Liver (tissue), 9 donors: ENCODE data around the gene TIMM29. TPM values are rescaled to one million over a fixed set of nuclear protein-coding genes. Genes with fewer than 3 reads are reported as not detected.

Source experiments
- DNase-seq: peaks from one replicate; pipeline ENCODE4 v3.0.0-alpha.2; 2017; ENCODE audit warnings: low spot score
- H3K27ac ChIP-seq, 2 donors: one replicate each; pipeline ENCODE4 v1.7.0; 2013; ENCODE audit warnings: inconsistent platforms in 2 of 2, low read length in 2 of 2, control low read depth in 1 of 2, low read depth in 1 of 2, mild to moderate bottlenecking in 1 of 2
- H3K27me3 ChIP-seq, 4 donors: one replicate each; pipeline versions ENCODE4 v1.6.1 to v1.7.0; 2013; ENCODE audit warnings: low read length in 3 of 4, inconsistent platforms in 1 of 4, mild to moderate bottlenecking in 1 of 4, moderate library complexity in 1 of 4; ENCODE audit not compliant: control insufficient read depth in 4 of 4, insufficient read depth in 4 of 4
- H3K36me3 ChIP-seq, 4 donors: one replicate each; pipeline versions ENCODE4 v1.6.1 to v1.7.0; 2013; ENCODE audit warnings: low read length in 3 of 4, mild to moderate bottlenecking in 3 of 4, low read depth in 1 of 4, moderate library complexity in 1 of 4; ENCODE audit not compliant: control insufficient read depth in 4 of 4, insufficient read depth in 3 of 4
- H3K4me1 ChIP-seq, 4 donors: one replicate each; pipeline versions ENCODE4 v1.6.1 to v1.7.0; 2013; ENCODE audit warnings: low read length in 3 of 4, mild to moderate bottlenecking in 3 of 4, moderate library complexity in 1 of 4; ENCODE audit not compliant: control insufficient read depth in 4 of 4, insufficient read depth in 4 of 4
- H3K4me3 ChIP-seq, 3 donors: one replicate each; pipeline versions ENCODE4 v1.6.1 to v1.7.0; 2013; ENCODE audit warnings: low read length in 3 of 3, control low read depth in 1 of 3, low read depth in 1 of 3, mild to moderate bottlenecking in 1 of 3
- H3K9ac ChIP-seq, 2 donors: one replicate each; pipeline ENCODE4 v1.7.0; 2013; ENCODE audit warnings: low read length in 2 of 2, mild to moderate bottlenecking in 2 of 2, moderate library complexity in 2 of 2, control low read depth in 1 of 2, low read depth in 1 of 2
- H3K9me3 ChIP-seq, 4 donors: one replicate each; pipeline versions ENCODE4 v1.6.1 to v1.7.0; 2013; ENCODE audit warnings: low read length in 3 of 4; ENCODE audit not compliant: control insufficient read depth in 4 of 4
- EGR1 ChIP-seq, 2 donors: IDR thresholded peaks; 2 replicates each; pipeline ENCODE4 v1.6.1; 2016 to 2018; ENCODE audit warnings: antibody characterized with exemption in 2 of 2, low read depth in 2 of 2
- FOXA1 ChIP-seq: IDR thresholded peaks from 2 replicates; pipeline ENCODE4 v1.6.1; 2016; ENCODE audit warnings: antibody characterized with exemption
- FOXA2 ChIP-seq: IDR thresholded peaks from 2 replicates; pipeline ENCODE4 v1.6.1; 2016; ENCODE audit warnings: antibody characterized with exemption
- GABPA ChIP-seq, 2 donors: IDR thresholded peaks in 1 of 2; conservative IDR thresholded peaks in 1 of 2; 2 replicates each; pipeline ENCODE4 v1.6.1; 2016; ENCODE audit warnings: antibody characterized with exemption in 2 of 2, mild to moderate bottlenecking in 1 of 2, moderate library complexity in 1 of 2
- HNF4A ChIP-seq, 2 donors: conservative IDR thresholded peaks; 2 replicates each; pipeline ENCODE4 v1.6.1; 2016; ENCODE audit warnings: antibody characterized with exemption in 2 of 2, mild to moderate bottlenecking in 2 of 2
- JUND ChIP-seq, 2 donors: IDR thresholded peaks; 2 replicates each; pipeline ENCODE4 v1.6.1; 2016; ENCODE audit warnings: antibody characterized with exemption in 2 of 2
- NR2F2 ChIP-seq: IDR thresholded peaks from 2 replicates; pipeline ENCODE4 v1.6.1; 2016; ENCODE audit warnings: antibody characterized with exemption
- RAD21 ChIP-seq, 2 donors: IDR thresholded peaks; 2 replicates each; pipeline ENCODE4 v1.6.1; 2016; ENCODE audit warnings: antibody characterized with exemption in 2 of 2, mild to moderate bottlenecking in 2 of 2
- RXRA ChIP-seq, 2 donors: IDR thresholded peaks; 2 replicates each; pipeline ENCODE4 v1.6.1; 2017 to 2018; ENCODE audit warnings: antibody characterized with exemption in 2 of 2, mild to moderate bottlenecking in 1 of 2
- SP1 ChIP-seq: IDR thresholded peaks from 2 replicates; pipeline ENCODE4 v1.6.1; 2018; ENCODE audit warnings: antibody characterized with exemption, mild to moderate bottlenecking
- TAF1 ChIP-seq: conservative IDR thresholded peaks from 2 replicates; pipeline ENCODE4 v1.6.1; 2016; ENCODE audit warnings: antibody characterized with exemption, mild to moderate bottlenecking
- YY1 ChIP-seq: IDR thresholded peaks from 2 replicates; pipeline ENCODE4 v1.6.1; 2016; ENCODE audit warnings: antibody characterized with exemption, mild to moderate bottlenecking
- WGBS: extraction: QIAGEN DNeasy Blood & Tissue Kit; methylation state at CpG from one replicate; pipeline ENCODE4 v1.1.7; 2013; 5-methylcytosine and 5-hydroxymethylcytosine counted together
- polyA plus RNA-seq, 2 donors: library from polyadenylated mRNA; stranded (reverse) in 1 of 2; unstranded in 1 of 2; fragments of 200-250 nt in 1 of 2; fragments of >200 nt in 1 of 2; fragmentation: Nextera tagmentation in 1 of 2; extraction: Ambion mirVana in 1 of 2; gene quantifications; one replicate each; pipeline versions ENCODE4 v1.2.1 to v1.2.3, GENCODE V29; 2013 to 2015
- total RNA-seq, 2 donors: library from RNA; depleted of rRNA; stranded (reverse); fragments of >200 nt; gene quantifications; one replicate each; pipeline ENCODE4 v1.2.3, GENCODE V29; 2014
- TF ChIP-seq, protein P1 (sequence below): IDR thresholded peaks from 2 replicates; pipeline ENCODE4 v1.6.1; 2016; ENCODE audit warnings: antibody characterized with exemption
- TF ChIP-seq, protein P2 (sequence below): IDR thresholded peaks from 2 replicates; pipeline ENCODE4 v1.6.1; 2016; ENCODE audit warnings: antibody characterized with exemption
- TF ChIP-seq, protein P3 (sequence below): IDR thresholded peaks from 2 replicates; pipeline ENCODE4 v1.6.1; 2016; ENCODE audit warnings: antibody characterized with exemption, mild to moderate bottlenecking
- TF ChIP-seq, protein P4 (sequence below): IDR thresholded peaks from 2 replicates; pipeline ENCODE4 v1.6.1; 2016; ENCODE audit warnings: antibody characterized with exemption
- donor health status: healthy.
- donor health status: healthy.
- donor health status: healthy.
- donor health status: healthy.
- donor health status: healthy.

Gene TIMM29
- total and polyA plus RNA-seq, 4 donors: 9.4 to 25.2 (median 14.6) TPM

DNA sequence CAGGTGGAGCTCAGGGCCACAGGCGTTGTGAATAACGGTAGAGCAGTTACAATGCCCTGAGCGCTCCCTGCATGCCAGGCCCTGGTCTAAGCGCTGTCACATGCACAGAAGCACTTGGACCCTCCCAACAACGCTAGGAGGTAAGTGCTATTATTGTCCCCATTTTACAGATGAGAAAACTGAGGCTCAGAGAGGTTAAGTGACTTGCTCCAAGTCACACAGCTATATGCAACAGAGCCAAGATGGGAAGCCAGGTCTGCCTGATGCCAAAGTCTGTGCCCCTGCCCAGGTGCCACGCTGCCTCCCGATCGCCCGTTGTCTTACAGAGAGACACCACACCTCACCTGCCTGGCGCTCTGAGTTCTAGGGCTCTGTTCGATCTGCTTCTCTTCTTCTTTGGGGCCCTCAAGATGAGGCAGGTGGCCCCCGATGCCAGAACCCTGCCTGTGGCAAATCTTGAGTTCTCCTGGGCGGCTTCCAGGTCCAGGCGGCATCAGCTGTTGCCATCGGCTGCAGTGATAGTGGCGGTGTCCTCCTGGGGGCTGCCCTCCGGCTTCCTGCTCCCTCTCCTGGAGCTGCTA lies 20.1 kb upstream of the TIMM29 start:
- DNase-seq: no peak
- H3K4me3 ChIP-seq: no peak overlapping the region
- no peaks in the 10 kb centered on the region for H3K27me3 ChIP-seq
- peaks cover 0 to 35% (median 10%) of the 10 kb centered on the region in 4 donors for H3K36me3 ChIP-seq
- no peak overlapping the region for H3K9ac ChIP-seq
- H3K27ac ChIP-seq: no peak overlapping the region
- WGBS: 97% methylated on average over 17 of the region's 17 CpGs
- TF ChIP-seq NR2F2 (no peak), FOXA2 (no peak), RAD21 (IDR thresholded peaks at IDR 0.05) (no peak), TAF1 (no peak), HNF4A (conservative IDR thresholded peaks at IDR 0.05) (no peak), EGR1 (IDR thresholded peaks at IDR 0.05; ENCODE audit: low read depth in 2 of 2) (no peak), YY1 (no peak), FOXA1 (no peak), GABPA (IDR thresholded peaks at IDR 0.05 in 1 of 2, conservative IDR thresholded peaks at IDR 0.05 in 1 of 2) (no peak), RXRA (IDR thresholded peaks at IDR 0.05) (no peak)
- TF ChIP-seq, protein P1, sequence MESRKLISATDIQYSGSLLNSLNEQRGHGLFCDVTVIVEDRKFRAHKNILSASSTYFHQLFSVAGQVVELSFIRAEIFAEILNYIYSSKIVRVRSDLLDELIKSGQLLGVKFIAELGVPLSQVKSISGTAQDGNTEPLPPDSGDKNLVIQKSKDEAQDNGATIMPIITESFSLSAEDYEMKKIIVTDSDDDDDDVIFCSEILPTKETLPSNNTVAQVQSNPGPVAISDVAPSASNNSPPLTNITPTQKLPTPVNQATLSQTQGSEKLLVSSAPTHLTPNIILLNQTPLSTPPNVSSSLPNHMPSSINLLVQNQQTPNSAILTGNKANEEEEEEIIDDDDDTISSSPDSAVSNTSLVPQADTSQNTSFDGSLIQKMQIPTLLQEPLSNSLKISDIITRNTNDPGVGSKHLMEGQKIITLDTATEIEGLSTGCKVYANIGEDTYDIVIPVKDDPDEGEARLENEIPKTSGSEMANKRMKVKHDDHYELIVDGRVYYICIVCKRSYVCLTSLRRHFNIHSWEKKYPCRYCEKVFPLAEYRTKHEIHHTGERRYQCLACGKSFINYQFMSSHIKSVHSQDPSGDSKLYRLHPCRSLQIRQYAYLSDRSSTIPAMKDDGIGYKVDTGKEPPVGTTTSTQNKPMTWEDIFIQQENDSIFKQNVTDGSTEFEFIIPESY: no peak
- TF ChIP-seq, protein P2, sequence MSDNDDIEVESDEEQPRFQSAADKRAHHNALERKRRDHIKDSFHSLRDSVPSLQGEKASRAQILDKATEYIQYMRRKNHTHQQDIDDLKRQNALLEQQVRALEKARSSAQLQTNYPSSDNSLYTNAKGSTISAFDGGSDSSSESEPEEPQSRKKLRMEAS: no peak
- TF ChIP-seq, protein P3, sequence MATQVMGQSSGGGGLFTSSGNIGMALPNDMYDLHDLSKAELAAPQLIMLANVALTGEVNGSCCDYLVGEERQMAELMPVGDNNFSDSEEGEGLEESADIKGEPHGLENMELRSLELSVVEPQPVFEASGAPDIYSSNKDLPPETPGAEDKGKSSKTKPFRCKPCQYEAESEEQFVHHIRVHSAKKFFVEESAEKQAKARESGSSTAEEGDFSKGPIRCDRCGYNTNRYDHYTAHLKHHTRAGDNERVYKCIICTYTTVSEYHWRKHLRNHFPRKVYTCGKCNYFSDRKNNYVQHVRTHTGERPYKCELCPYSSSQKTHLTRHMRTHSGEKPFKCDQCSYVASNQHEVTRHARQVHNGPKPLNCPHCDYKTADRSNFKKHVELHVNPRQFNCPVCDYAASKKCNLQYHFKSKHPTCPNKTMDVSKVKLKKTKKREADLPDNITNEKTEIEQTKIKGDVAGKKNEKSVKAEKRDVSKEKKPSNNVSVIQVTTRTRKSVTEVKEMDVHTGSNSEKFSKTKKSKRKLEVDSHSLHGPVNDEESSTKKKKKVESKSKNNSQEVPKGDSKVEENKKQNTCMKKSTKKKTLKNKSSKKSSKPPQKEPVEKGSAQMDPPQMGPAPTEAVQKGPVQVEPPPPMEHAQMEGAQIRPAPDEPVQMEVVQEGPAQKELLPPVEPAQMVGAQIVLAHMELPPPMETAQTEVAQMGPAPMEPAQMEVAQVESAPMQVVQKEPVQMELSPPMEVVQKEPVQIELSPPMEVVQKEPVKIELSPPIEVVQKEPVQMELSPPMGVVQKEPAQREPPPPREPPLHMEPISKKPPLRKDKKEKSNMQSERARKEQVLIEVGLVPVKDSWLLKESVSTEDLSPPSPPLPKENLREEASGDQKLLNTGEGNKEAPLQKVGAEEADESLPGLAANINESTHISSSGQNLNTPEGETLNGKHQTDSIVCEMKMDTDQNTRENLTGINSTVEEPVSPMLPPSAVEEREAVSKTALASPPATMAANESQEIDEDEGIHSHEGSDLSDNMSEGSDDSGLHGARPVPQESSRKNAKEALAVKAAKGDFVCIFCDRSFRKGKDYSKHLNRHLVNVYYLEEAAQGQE: no peak
- TF ChIP-seq, protein P4, sequence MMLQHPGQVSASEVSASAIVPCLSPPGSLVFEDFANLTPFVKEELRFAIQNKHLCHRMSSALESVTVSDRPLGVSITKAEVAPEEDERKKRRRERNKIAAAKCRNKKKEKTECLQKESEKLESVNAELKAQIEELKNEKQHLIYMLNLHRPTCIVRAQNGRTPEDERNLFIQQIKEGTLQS: no peak
- H3K4me1 ChIP-seq: no peaks in the 10 kb centered on the region
- H3K9me3 ChIP-seq: no peaks in the 10 kb centered on the region

DNA sequence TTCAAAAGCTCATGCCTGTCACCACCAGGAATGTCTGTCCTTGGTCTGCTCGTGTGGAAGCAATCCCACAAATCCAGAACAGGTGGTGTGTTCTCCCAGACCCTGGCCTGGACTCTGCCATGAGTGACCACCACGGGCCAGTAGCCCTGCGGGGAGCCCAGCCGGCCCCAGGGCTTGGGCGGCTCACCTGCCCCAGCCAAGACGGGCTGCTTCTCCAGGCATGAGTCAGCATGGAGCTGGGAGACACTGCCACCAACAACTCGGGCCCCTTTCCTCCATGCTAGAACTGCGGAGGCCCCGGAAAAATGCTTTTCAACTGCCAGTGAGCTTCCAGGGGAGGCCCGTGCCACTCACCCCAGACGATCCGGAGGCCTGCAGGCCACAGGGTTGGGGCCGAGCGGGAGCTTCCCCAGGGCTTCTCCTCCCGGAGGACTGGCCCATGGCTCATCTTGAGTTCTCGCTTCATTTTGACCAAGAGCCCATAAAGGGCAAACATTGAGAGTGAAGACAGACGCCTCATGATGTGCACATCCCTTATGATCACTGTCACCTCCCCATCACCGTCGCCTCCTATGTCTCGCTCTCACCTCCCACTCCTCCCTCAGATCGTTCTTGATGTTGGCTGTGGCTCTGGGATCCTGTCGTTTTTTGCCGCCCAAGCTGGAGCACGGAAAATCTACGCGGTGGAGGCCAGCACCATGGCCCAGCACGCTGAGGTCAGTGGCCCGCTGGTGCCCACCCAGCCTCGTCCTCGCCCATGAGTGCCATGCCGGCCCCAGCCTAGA lies 16.8 kb upstream of the TIMM29 start:
- Histone ChIP-seq H3K27me3 (no peaks in the 10 kb centered on the region), H3K27ac (no peak overlapping the region), H3K9me3 (no peaks in the 10 kb centered on the region), H3K4me3 (no peak overlapping the region), H3K9ac (no peak overlapping the region), H3K36me3 (peaks cover 0 to 39% (median 11%) of the 10 kb centered on the region in 4 donors), H3K4me1 (no peaks in the 10 kb centered on the region)
- 94% methylated on average over 31 of the region's 31 CpGs for WGBS
- TF ChIP-seq, protein P1: no peak
- TF ChIP-seq SP1 (no peak), YY1 (no peak), JUND (IDR thresholded peaks at IDR 0.05) (no peak), NR2F2 (no peak), TAF1 (no peak), FOXA2 (no peak), FOXA1 (no peak), RAD21 (IDR thresholded peaks at IDR 0.05) (no peak)
- TF ChIP-seq, protein P4: no peak
- TF ChIP-seq, protein P3: no peak
- DNase-seq: no peak
